HG03103 (cell line): ENCODE data around the gene AUTS2.

Experiments used
- ATAC-seq: cut with Tn5 transposase; IDR thresholded peaks from one replicate; pipeline ENCODE4 v1.9.1; 2021; ENCODE audit warnings: low read depth; ENCODE audit not compliant: unreplicated experiment

AUTS2 gene

GRCh38 chr7:70008466-70008865 is 410.2 kb downstream of the AUTS2 start:
- ATAC-seq: no peak

GRCh38 chr7:70014472-70015177 is 416.4 kb downstream of the AUTS2 start:
- no peak for ATAC-seq

- no peak for ATAC-seq
These were observed 417.1 kb downstream of the AUTS2 start for GRCh38 chr7:70015353-70015752.

GRCh38 chr7:70016044-70016770 is 417.9 kb downstream of the AUTS2 start:
- ATAC-seq: no peak

GRCh38 chr7:70017357-70017756 is 419.1 kb downstream of the AUTS2 start:
- no peak for ATAC-seq

GRCh38 chr7:70018700-70019099 is 420.4 kb downstream of the AUTS2 start:
- no peak for ATAC-seq

GRCh38 chr7:70027867-70028266 is 429.6 kb downstream of the AUTS2 start:
- no peak for ATAC-seq

GRCh38 chr7:70028620-70029019 is 430.3 kb downstream of the AUTS2 start:
- ATAC-seq: no peak

GRCh38 chr7:70029993-70030392 is 431.7 kb downstream of the AUTS2 start:
- ATAC-seq: no peak

- no peak for ATAC-seq
These were observed 432.5 kb downstream of the AUTS2 start for GRCh38 chr7:70030745-70031144.

GRCh38 chr7:70031245-70031644 is 433.0 kb downstream of the AUTS2 start:
- no peak for ATAC-seq

- no peak for ATAC-seq
These were observed 434.4 kb downstream of the AUTS2 start for GRCh38 chr7:70032649-70033048.

GRCh38 chr7:70033226-70033625 is 435.0 kb downstream of the AUTS2 start:
- no peak for ATAC-seq

GRCh38 chr7:70034999-70035398 is 436.7 kb downstream of the AUTS2 start:
- no peak for ATAC-seq

- ATAC-seq: no peak
These were observed 437.2 kb downstream of the AUTS2 start for GRCh38 chr7:70035519-70035918.

GRCh38 chr7:70035955-70036354 is 437.7 kb downstream of the AUTS2 start:
- ATAC-seq: no peak

- no peak for ATAC-seq
These were observed 438.4 kb downstream of the AUTS2 start for GRCh38 chr7:70036695-70037094.

- ATAC-seq: no peak
These were observed 439.1 kb downstream of the AUTS2 start for GRCh38 chr7:70037171-70037933.

GRCh38 chr7:70040051-70040450 is 441.8 kb downstream of the AUTS2 start:
- ATAC-seq: no peak

GRCh38 chr7:70040970-70041766 is 442.9 kb downstream of the AUTS2 start:
- ATAC-seq: no peak

- ATAC-seq: no peak
These were observed 444.3 kb downstream of the AUTS2 start for GRCh38 chr7:70042533-70042932.
